Measurements from ENCODE around the gene ZNF217. TPM values are rescaled to one million over a fixed set of nuclear protein-coding genes. Genes with fewer than 3 reads are reported as not detected.

Gene ZNF217
- total and polyA plus RNA-seq, 2 of the 8 experiments (the other 6 are each of a cell fraction or from before 2014, with no cell fraction given) = 15.3 to 87.9 TPM

DNA sequence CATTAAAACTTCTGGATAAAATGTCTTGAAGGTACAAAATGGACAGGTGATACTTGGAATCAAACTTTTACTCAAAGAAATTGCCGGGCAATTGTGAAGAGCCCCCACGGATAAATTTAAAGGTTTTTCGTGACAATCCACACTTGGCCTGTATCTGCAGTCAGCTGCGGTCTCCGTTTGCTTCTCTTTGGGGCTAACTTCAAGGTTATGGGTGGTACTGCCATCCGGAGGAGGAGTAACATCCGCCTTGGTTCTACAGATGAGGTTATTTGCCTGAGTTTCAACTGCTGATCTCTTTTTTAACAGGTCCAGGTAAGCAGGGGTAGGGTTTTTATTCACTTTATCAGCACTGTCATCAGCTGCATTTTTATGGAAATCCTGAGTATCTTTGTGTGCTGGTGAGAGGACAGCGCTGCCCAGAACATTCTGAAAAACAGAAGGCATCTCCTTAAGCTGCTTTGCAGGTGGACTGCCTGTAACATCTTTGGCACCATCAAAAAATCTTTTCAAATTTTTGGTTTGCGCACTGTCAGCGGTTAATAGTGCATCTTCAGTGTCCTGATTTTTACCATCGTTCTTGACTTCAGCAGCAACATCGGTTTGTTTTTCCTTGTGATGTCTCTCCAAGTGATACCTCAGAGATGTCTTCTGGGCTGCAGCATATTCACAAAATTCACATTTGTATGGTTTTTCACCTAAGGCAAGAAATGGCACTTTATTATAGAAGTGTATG, 16.9 kb downstream of the ZNF217 start (continued):
- TF ChIP-seq, protein P1, sequence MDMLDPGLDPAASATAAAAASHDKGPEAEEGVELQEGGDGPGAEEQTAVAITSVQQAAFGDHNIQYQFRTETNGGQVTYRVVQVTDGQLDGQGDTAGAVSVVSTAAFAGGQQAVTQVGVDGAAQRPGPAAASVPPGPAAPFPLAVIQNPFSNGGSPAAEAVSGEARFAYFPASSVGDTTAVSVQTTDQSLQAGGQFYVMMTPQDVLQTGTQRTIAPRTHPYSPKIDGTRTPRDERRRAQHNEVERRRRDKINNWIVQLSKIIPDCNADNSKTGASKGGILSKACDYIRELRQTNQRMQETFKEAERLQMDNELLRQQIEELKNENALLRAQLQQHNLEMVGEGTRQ (IDR thresholded peaks at IDR 0.05; ENCODE audit: low read length) = no peak
- no peak for TF ChIP-seq SP1 (IDR thresholded peaks at IDR 0.05; ENCODE audit: low read depth, low read length)
- no peak for TF ChIP-seq TAF7 (optimal IDR thresholded peaks at IDR 0.05; ENCODE audit: borderline replicate concordance, low read depth, low read length)
- TF ChIP-seq TCF12 (IDR thresholded peaks at IDR 0.05; ENCODE audit: low read depth, low read length) = no peak
- no peak for TF ChIP-seq KDM4A (IDR thresholded peaks at IDR 0.05; ENCODE audit: low read depth, low read length, severe bottlenecking)
- no peak for TF ChIP-seq NANOG (IDR thresholded peaks at IDR 0.05; ENCODE audit: insufficient read depth, low read depth, low read length, poor library complexity, severe bottlenecking)

All from H1 (cell line).